Measurements from ENCODE around the gene CROCC2.

The CROCC2 gene

DNA sequence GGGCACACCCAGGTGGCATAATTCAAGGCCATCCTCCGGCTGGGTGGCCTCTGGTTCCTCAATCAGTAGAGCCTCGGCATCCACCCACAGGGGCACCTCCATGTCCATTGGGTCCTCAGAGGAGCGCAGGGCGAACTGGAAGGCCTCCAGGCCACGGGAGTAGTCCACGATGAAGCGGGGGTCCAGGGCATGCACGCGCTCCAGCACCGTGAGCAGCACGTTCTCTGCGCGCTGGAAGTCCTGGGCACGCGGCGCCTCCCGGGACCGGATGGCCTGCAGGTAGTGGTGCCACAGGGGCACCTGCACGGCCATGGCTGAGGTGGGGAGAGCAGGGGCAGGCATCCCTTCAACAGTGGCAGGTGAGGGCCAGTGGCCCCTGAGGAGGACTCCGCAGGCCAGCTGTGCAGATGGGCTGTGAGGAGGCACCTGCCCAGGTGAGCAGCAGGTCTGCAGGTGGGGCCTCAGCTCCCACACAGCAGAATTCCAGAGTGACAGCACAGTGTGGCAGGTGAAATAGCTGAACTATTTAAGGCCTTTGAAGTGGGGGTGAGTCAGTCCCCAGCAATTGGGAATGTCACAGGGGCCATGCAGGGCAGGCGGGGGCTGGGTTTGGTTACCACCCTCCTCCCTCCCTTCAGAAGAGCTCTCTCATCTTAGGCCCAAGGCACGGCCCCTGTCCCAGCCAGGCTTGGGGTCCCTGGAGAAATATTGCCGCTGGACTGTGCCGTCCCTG is 10.3 kb upstream of the CROCC2 start, which contains the start of gene MAB21L4:
Gene MAB21L4, minus strand, starts transcription at position 501 of the 733 bp plus-strand sequence. Its CDS starts 159 bp downstream, at position 342.
- Mint-ChIP-seq H3K27ac (peak within 1 kb of the TSS in 1 of 2 donors; percentile 42), H3K9me3 (no peaks in the 10 kb centered on the region), H3K4me3 (no peak within 1 kb of the TSS), H3K27me3 (peaks cover 3% of the 10 kb centered on the region), H3K4me1 (peaks cover 11% of the 10 kb centered on the region)
- ATAC-seq (no peak), DNase-seq (no peak)

DNA sequence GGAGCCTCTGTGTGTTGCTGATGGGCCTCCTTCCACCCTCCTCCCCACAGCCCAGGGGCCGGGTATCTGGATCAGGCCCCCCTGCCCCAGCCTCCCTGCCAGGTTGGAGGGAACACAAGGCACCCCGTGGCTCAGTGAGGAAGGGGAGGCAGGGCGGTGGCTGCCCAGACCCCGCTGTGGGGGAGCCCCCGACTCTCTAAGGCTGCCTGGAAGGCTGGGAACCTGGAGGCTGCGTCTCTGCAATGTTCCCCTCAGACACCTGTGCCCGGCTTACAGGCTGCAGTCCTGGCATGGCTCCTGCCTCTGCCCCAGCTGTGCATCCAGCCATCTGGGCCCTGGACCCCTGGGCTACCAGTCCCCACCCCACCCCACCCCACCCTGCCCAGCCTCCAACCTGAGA is 9.7 kb upstream of the CROCC2 start:
- Mint-ChIP-seq H3K4me1 (peaks cover 11% of the 10 kb centered on the region), H3K27me3 (peaks cover 6% of the 10 kb centered on the region), H3K9me3 (no peaks in the 10 kb centered on the region), H3K4me3 (no peak overlapping the region), H3K27ac (no peak overlapping the region)
- DNase-seq (no peak), ATAC-seq (no peak)

DNA sequence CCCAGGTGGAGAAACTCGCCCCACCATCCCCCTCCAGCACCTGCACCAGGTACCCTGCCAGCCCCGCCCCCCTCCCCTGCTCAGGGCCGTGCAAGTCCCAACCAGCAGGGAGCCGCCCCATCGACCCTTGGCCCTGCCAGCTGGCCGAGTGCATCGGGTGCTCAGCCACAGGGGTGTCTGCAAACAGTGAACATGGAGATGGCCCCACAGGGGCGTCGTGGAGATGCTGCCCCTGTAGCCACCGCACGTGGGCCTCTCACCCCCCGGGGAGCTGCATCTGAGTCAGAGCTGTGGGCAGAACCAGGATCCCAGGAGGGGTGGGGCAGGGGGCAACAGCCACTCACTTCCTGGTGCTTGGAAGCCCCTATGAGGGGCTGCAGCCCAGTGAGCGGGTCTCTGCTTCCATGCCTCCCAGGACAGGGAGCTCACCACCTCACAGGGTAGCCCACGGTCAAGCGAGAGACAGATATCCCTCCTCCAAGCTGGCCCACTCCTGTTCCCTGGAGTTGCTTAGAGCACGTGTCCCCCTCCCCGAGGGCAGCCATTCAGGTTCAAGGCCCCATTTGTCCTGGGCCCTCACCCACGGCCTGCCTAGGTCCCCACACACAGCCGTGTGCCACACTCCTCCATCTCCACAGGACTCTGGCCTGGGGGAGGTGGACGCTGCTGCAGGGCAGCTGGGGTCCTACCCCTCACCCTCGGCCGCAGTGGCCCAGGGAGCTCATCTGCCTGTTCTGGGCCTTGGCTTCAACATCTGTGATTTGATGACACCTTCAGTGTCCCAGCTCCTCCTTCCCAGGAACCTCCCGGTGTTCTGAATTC is 9.1 kb upstream of the CROCC2 start:
- H3K9me3 Mint-ChIP-seq, result no peaks in the 10 kb centered on the region
- H3K27me3 Mint-ChIP-seq, result peaks cover 9% of the 10 kb centered on the region
- ATAC-seq (no peak), DNase-seq (no peak)
- peaks cover 11% of the 10 kb centered on the region for H3K4me1 Mint-ChIP-seq
- H3K4me3 Mint-ChIP-seq, result no peak overlapping the region
- H3K27ac Mint-ChIP-seq, result no peak overlapping the region

DNA sequence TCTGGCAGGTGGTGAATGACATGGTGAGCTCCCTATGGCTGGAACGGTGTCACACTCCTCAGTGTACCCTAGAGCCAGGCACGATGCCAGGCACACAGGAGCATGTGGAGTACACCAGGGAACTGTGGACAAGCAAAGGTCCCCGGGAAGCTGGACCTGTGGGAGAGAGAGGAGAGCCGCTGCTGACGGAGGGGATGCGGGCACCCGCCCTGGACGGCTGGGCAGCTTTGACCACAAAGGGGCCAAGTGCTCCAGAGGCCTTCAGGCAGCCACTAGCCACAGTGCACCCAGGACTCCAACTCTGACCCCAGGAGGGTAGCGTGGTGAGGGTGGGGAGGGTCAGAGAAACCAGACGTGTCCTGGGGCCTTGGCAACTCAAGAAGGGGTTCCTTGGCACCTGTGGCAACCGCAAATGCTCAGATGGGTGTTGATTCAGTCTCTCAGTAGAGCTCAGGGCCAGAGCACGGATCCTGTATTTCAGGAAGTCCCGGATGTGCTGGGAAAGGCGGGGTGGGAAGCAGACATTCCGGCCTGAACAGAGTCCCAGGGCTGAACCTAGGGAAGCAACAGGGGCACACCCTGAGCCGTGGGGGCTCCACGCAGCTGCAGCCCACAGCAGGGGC is 7.9 kb upstream of the CROCC2 start:
- Mint-ChIP-seq H3K9me3 (no peaks in the 10 kb centered on the region), H3K27me3 (peaks cover 16% of the 10 kb centered on the region), H3K4me3 (no peak overlapping the region), H3K4me1 (peaks cover 11% of the 10 kb centered on the region), H3K27ac (no peak overlapping the region)
- no peak for DNase-seq
- ATAC-seq, result no peak

DNA sequence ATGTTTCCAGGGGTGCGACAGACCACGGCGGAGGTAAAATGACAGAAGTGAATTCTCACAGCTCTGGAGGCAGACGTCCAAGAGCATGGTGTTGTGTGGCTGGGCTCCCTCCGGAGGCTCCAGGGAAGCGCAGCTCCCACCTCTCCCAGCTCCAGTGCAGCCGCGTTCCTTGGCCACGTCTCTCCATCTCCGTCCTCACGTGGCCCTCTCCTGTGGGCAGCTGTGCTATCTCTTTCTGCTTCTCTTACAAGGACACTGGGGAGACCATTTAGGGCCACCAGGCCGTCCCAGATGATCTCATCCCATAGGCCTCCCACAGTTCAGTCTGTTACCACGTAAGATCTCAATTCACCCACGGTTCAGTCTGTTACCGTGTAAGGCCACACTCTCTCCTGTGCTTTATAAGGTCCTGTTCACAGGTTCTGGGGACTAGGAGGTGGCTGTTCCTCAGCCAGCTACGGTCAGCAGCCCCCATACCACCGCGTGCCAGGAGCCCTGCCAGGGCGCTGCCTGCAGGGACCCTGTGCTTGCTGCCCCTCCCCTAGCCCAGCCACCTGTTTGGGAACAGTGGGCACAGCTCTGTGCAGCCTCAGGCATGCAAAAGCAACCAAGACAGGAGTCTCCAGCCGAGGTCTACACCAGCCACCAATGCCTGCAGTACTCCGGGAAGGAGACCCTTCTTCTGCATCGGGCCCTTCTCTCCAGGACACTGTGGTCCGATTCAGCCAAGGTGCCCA is 7.2 kb upstream of the CROCC2 start:
- peaks cover 4% of the 10 kb centered on the region for H3K4me1 Mint-ChIP-seq
- peaks cover 16% of the 10 kb centered on the region for H3K27me3 Mint-ChIP-seq
- DNase-seq (no peak), ATAC-seq (no peak)
- H3K27ac Mint-ChIP-seq, result no peak overlapping the region
- H3K4me3 Mint-ChIP-seq, result no peak overlapping the region
- no peaks in the 10 kb centered on the region for H3K9me3 Mint-ChIP-seq

DNA sequence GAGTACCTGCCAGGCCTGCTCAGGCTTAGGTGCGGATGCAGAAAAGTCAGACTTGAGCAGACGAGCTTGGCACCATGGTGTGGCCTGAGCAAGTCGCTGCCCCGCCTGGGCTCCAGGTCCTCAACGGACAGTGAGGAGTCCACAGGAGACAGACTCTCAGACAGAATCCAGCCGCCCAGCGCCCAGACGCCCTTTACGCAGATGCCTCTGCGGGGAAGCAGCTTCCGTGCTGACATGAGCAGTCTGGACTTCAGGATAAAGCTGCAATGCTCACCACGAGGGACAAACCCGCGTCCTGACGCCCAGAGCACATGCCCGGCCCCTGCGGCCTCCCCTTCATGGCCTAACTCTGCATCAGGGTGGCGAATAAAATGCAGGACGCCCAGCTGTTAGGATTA is 6.7 kb upstream of the CROCC2 start:
- Mint-ChIP-seq H3K27ac (no peak overlapping the region), H3K9me3 (no peaks in the 10 kb centered on the region), H3K27me3 (peaks cover 16% of the 10 kb centered on the region), H3K4me1 (no peaks in the 10 kb centered on the region), H3K4me3 (no peak overlapping the region)
- ATAC-seq (no peak), DNase-seq (no peak)

DNA sequence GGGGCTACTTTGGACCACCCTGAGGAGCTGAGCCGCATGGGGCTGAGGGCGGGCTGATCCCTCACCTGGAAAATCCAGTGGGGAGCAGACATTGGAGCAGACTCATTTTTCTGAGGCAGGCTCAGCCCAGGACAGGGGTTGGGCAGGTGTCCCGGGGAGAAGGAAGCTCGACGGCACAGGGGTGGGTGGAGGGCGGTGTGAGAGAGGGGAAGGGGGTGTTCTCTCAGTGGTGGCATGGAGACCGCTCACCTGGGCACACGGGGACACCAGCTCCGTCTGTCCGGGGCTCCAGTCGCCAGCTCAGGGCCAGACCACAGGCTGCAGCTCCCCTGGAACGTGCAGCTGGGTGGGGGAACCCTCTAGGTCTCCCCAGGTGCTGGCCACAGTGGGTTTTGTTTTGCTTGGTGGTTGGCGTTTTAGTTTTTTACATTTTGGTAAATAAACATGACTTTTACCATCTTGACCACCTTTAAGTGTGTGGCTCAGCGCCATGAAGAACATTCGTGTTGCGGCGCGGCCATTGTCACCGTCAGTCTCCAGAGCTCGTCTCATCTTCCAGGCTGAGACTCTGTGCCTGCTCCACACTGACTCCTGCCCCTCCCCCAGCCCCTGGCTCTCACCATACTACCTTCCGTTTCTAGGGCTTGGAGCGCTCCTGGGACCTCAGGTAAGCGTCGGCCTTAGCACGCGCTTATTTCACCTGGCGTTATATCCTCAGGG is 5.8 kb upstream of the CROCC2 start:
- H3K27ac Mint-ChIP-seq, result no peak overlapping the region
- ATAC-seq, result no peak
- H3K27me3 Mint-ChIP-seq, result peaks cover 16% of the 10 kb centered on the region
- H3K4me3 Mint-ChIP-seq, result no peak overlapping the region
- H3K9me3 Mint-ChIP-seq, result no peaks in the 10 kb centered on the region
- DNase-seq, result no peak
- no peaks in the 10 kb centered on the region for H3K4me1 Mint-ChIP-seq

DNA sequence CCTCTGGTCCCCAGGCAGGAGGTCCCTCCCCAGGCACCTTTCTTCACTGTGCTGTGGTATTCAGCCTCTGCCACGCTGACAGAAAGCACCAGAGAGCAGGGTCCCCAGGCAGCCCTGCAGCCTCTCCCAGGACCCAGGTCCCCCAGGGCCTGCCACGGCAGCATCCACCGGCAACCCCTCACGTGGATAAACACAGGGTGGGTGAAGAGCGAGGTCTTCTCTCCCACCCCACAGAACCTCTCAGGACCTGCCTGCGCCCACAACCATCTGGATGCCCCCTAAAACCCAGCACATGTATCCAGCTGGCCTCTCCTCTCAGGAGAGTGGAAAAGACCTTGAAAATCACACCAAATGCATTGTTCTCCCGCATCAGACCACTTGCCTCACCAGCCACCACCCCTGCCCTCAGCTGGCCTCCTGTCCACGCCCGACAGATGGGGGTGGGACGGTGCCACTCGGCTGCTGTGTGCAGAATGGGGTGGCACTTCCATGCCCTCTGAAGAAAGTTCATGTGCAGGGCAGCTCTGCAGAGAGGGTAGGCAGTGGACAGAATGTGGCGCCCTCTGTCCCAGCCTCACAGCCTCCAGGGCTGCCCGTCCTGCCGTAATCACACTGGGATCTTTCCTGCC is 4.0 kb upstream of the CROCC2 start:
- Mint-ChIP-seq H3K4me1 (no peaks in the 10 kb centered on the region), H3K27me3 (peaks cover 24% of the 10 kb centered on the region), H3K4me3 (no peak overlapping the region), H3K9me3 (no peaks in the 10 kb centered on the region), H3K27ac (no peak overlapping the region)
- no peak for ATAC-seq
- no peak for DNase-seq

DNA sequence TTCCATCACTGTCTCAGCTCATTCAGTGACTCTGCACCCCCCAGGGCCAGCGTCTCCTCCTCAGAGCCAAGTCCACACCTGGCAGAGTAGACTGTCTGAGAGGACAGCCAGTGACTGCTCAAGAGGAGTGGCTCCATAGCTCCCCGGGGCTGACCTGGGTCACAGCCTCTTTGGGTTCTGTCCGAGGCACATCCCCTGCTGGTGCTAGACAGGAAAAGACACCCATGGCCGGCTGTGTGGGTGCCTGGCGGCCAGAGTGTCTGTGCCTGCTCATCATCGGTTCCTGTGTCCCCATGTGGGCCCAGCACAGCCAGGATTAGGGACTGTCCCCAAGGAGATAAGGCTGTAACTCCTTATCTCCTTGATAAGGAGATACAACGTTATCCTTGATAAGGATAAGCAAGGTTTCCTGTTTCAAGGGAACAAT is 3.5 kb upstream of the CROCC2 start:
- ATAC-seq (no peak), DNase-seq (no peak)
- H3K9me3 Mint-ChIP-seq, result no peaks in the 10 kb centered on the region
- H3K27me3 Mint-ChIP-seq, result peaks cover 24% of the 10 kb centered on the region
- H3K4me1 Mint-ChIP-seq, result no peaks in the 10 kb centered on the region
- H3K27ac Mint-ChIP-seq, result no peak overlapping the region
- H3K4me3 Mint-ChIP-seq, result no peak overlapping the region

DNA sequence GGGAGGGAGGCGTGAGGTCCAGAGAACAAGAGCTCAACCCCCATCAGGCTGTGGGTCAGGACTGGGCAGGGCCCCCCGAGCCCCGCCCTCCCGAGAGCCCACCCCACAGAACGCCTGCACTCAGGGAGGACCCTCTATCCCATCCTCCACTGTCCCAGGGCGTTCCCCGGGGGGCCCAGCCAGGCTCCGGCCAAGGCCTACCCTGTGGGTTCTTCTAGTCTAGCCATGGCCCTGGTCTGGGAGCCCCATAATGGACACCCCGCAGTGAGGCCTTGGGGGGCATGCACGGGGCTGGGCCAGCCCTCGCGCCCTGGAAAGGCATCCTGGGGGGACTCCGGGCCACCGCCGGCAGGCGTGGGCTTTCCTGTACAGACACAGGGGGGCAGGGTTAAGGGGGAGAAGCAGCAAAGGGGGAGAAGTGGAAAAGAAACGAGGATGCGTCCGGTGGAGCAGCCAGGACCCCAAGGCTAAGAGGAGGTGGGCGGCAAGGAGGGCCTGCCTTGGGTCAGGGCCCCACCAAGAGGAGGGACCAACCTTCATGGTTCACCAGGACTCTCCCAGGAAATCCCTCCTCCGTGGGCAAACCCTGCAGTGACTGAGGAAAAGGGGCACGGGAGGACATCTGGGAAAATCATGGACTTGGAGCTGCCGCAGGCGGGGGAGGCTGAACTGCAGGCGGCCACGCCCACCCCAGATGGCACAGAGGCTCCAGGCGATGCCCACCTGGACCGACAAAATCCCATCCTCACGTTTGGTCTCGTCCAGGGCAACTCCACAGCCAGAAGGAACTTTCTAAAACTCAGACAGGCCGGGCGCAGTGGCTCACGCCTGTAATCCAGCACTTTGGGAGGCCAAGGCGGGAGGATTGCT is 2.7 kb upstream of the CROCC2 start:
- H3K27me3 Mint-ChIP-seq, result peaks cover 24% of the 10 kb centered on the region
- H3K27ac Mint-ChIP-seq, result no peak overlapping the region
- H3K9me3 Mint-ChIP-seq, result no peaks in the 10 kb centered on the region
- no peak overlapping the region for H3K4me3 Mint-ChIP-seq
- H3K4me1 Mint-ChIP-seq, result no peaks in the 10 kb centered on the region
- no peak for DNase-seq
- ATAC-seq, result no peak

DNA sequence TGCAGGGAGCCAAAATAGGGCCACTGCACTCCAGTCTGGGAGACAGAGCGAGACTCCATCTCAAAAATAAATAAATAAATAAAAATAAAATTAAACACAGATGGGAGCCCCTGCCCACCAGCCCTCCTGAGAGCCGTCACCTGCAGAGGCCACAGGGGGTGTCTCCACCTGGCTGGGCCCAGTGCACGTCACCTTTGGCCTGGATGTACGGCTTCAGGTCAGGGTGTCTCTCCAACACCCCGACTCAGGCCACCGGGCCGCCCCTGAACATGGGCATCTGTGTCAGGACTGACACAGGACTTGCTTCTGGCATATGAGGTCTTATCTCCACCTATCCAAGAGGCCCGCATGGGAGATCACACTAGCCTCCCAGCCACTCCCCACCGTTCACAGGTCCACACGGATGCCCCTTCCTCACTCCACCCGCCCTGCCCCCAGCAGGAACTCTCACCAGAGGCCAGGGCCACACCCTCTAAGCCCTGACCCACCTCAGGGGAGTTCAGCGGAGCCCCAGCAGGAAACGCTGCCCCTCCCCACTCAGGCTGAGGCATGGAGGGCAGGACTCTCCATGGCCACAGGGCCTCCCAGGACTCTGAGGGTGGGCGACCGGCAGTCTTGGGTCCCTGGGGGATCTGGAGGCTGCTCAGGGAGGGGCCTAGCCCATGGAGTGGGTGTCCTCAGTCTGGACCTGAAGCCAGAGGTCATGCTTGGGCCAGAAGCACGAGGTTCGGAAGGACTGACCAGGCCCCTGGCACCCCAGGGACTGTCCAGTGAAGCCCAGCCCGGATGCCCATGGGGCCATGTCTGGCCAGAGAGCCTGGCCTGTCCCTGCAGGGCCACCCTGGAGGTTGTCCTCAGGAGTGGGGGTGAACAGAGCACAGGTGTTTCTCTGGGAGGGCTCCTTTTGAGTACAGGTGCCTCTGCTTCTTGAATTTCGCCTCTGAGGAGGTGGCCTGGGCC is 1.6 kb upstream of the CROCC2 start:
- DNase-seq (no peak), ATAC-seq (no peak)
- Mint-ChIP-seq H3K4me3 (no peak overlapping the region), H3K27me3 (peaks cover 24% of the 10 kb centered on the region), H3K9me3 (no peaks in the 10 kb centered on the region), H3K27ac (no peak overlapping the region), H3K4me1 (no peaks in the 10 kb centered on the region)

DNA sequence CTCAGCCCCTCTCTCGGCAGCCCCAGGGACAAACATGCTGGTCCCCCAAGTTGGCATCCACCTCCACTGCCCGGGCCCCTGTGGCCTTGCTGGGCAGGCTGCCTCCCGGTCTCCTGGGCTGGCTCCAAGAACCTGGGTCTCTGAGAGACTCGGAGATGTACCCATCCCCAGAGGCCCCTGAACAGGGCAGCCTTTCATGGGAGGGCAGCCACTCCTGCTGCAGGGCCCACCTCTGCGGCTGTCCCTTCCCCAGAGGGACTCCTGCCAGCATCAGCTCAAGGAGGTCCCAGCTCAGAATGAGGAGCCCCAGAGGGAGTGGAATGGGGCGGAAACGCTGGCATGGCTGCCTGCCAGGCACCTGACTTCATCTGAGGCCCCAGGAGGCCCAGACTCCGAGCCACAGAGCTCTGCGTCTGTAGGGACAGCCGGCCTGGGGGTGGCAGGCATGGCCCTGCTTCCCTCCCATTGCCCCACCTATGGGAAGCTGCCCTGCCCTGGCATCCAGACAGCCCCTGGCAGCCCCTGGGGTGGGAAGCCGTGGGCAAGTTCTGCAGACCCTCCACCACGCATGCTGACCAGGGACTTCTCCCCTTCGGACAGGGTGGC is 857 bp upstream of the CROCC2 start:
- no peak for DNase-seq
- Mint-ChIP-seq H3K9me3 (no peaks in the 10 kb centered on the region), H3K4me1 (no peaks in the 10 kb centered on the region), H3K27ac (no peak overlapping the region), H3K27me3 (peaks cover 24% of the 10 kb centered on the region), H3K4me3 (no peak overlapping the region)
- ATAC-seq, result peak; percentile 31
